ENCODE measurements around the gene RALGPS1.

- TF ChIP-seq CTCF (IDR thresholded peaks at IDR 0.05) (no peak), POLR2A (IDR thresholded peaks at IDR 0.05) (no peak)
Measured at GRCh38 chr9:127149010-127149409, 234.4 kb downstream of the RALGPS1 start.
